SH-SY5Y (cell line): Measurements from ENCODE around the gene KLF12.

ENCODE experiments used
- GATA2 ChIP-seq: IDR thresholded peaks from 2 replicates; pipeline ENCODE4 v1.6.1; 2011; ENCODE audit warnings: mild to moderate bottlenecking, low read depth, low read length
- GATA3 ChIP-seq: IDR thresholded peaks from 2 replicates; pipeline ENCODE4 v1.6.1; 2011; ENCODE audit warnings: low read depth, mild to moderate bottlenecking, low read length, moderate library complexity

The KLF12 gene

DNA sequence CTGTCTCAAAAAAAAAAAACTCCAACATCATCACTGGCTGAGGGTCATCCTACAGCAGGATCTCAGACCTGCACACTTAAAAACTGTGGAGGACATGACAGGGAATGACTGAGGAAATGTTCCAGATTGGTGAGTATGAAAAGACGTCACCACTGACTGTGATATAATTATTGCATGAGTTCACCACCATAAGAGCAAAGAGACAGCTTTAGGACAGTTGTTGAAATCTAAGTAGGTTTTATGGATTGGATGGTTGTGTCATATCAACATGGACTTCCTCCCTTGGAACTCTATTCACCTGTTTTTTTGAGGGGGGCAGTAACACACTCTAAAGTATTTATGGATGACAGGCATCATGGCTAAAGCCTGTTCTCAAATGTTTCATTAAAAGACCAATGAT, 31.5 kb downstream of the KLF12 start:
- TF ChIP-seq GATA3 (no peak), GATA2 (no peak)

GRCh38 chr13:74101436-74101835, 32.8 kb downstream of the KLF12 start:
- TF ChIP-seq GATA2, result no peak
- no peak for TF ChIP-seq GATA3

GRCh38 chr13:74098077-74098476, 36.1 kb downstream of the KLF12 start:
- TF ChIP-seq GATA3, result no peak
- no peak for TF ChIP-seq GATA2

DNA sequence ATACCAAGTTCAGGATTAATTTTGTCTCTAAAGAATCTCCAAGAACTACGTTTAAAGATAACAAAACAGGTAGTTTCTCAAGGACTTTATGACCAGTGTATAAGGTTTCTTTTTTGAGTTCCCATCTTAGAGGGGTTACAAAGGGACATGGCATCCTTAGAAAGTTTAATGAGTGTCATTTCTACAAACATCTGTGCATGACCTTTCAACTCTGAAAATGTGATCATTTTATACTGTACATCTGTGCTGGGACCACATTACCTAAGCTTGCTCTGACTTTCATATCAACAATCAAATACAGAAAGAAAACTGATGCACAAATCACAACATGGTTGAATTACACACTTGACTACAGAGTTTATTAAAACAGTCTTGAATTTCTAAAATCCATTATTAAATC, 37.1 kb downstream of the KLF12 start:
- TF ChIP-seq GATA3, result no peak
- no peak for TF ChIP-seq GATA2

DNA sequence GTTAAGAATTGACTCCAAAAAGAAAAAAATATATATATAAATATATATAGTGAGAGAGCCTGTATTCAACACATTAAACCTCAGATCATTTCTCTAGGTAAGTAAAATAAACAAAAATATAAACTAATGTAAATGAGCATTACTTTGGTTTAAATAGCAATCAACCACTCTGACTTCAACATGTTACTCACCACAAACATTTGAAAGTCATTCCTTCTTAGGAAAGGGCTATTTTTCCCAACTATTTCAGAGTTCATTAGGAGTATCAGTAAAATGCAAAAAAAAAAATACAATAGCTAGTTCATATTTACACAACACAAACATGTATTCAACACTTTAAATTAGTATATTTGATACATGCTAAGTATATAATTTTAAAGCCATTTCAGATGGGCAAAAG, 40.5 kb downstream of the KLF12 start:
- TF ChIP-seq GATA2, result no peak
- TF ChIP-seq GATA3, result no peak

- TF ChIP-seq GATA3 (no peak), GATA2 (no peak)
Observed at GRCh38 chr13:74092711-74093110, 41.5 kb downstream of the KLF12 start.

GRCh38 chr13:74090869-74091605, 43.2 kb downstream of the KLF12 start:
- TF ChIP-seq GATA3, result no peak
- no peak for TF ChIP-seq GATA2

GRCh38 chr13:74090397-74090796, 43.8 kb downstream of the KLF12 start:
- TF ChIP-seq GATA2 (no peak), GATA3 (no peak)

DNA sequence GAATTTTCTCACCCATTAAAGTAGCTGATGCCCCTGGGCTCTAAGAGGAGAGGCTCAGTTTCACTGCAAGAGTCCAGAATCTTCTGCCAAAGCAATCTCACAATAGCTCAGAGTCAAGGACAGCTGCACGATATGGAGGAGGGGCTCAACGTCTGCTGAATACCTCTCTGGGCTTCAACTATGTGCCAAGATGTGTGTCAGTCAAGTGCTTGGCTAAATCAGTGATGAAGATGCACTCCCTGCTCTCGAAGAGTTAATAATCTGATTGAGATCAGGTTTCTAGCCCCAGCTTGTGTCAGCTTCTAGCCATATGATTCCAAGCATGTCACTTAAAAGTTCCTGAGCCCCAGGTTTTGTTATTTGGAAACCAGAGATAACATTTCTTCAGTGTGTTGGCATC, 46.8 kb downstream of the KLF12 start:
- no peak for TF ChIP-seq GATA3
- TF ChIP-seq GATA2, result no peak
